ENCODE data around the gene ABCB9. TPM values are rescaled to one million over a fixed set of nuclear protein-coding genes. Genes with fewer than 3 reads are reported as not detected.
A peak's percentile ranks its signal among the peaks of the same experiment; 100 is the strongest.

Gene ABCB9
- total RNA-seq, 1 donor from 2014 or later = 2.9 TPM

- Histone ChIP-seq H3K4me3 (no peak overlapping the region), H3K27ac (peak overlapping the region; percentile 7), H3K27me3 (ENCODE audit: low read depth) (no peaks in the 10 kb centered on the region), H3K4me1 (peaks cover 39% of the 10 kb centered on the region), H3K36me3 (peaks cover 7% of the 10 kb centered on the region), H3K9me3 (no peaks in the 10 kb centered on the region)
- intact Hi-C loops (cut with DNase I) = no loop called here
- TF ChIP-seq CTCF (IDR thresholded peaks at IDR 0.05) = no peak
- DNase-seq (no peak), ATAC-seq (peak in 1 of 2 donors; percentile 20)
Measured at GRCh38 chr12:122961531-122962329, 4.5 kb downstream of the ABCB9 start.

- peaks cover 7% of the 10 kb centered on the region for H3K36me3 ChIP-seq
- H3K4me1 ChIP-seq = peaks cover 26% of the 10 kb centered on the region
- no peak for TF ChIP-seq CTCF (IDR thresholded peaks at IDR 0.05)
- no peak overlapping the region for H3K27ac ChIP-seq
- no peaks in the 10 kb centered on the region for H3K9me3 ChIP-seq
- no peaks in the 10 kb centered on the region for H3K27me3 ChIP-seq (ENCODE audit: low read depth)
- ATAC-seq (no peak), DNase-seq (no peak)
- no peak overlapping the region for H3K4me3 ChIP-seq
- intact Hi-C loops (cut with DNase I) = no loop called here
Measured at GRCh38 chr12:122960193-122960569, 6.1 kb downstream of the ABCB9 start.

- DNase-seq (no peak), ATAC-seq (no peak)
- TF ChIP-seq CTCF (IDR thresholded peaks at IDR 0.05) = no peak
- Histone ChIP-seq H3K4me1 (peaks cover 23% of the 10 kb centered on the region), H3K27ac (no peak overlapping the region), H3K36me3 (peaks cover 7% of the 10 kb centered on the region), H3K4me3 (no peak overlapping the region), H3K9me3 (no peaks in the 10 kb centered on the region), H3K27me3 (ENCODE audit: low read depth) (no peaks in the 10 kb centered on the region)
- intact Hi-C loops (cut with DNase I) = no loop called here
Measured at GRCh38 chr12:122959566-122960192, 6.6 kb downstream of the ABCB9 start.

- DNase-seq = no peak
- no peak overlapping the region for H3K27ac ChIP-seq
- no peak overlapping the region for H3K4me3 ChIP-seq
- no peaks in the 10 kb centered on the region for H3K27me3 ChIP-seq (ENCODE audit: low read depth)
- H3K9me3 ChIP-seq = no peaks in the 10 kb centered on the region
- peaks cover 11% of the 10 kb centered on the region for H3K4me1 ChIP-seq
- intact Hi-C loops (cut with DNase I) = no loop called here
- no peak for TF ChIP-seq CTCF (IDR thresholded peaks at IDR 0.05)
- ATAC-seq = no peak
- H3K36me3 ChIP-seq = peaks cover 7% of the 10 kb centered on the region
Measured at GRCh38 chr12:122958198-122958888, 7.9 kb downstream of the ABCB9 start.

- DNase-seq (no peak), ATAC-seq (no peak)
- no peak overlapping the region for H3K4me3 ChIP-seq
- H3K4me1 ChIP-seq = no peaks in the 10 kb centered on the region
- intact Hi-C loops (cut with DNase I) = no loop called here
- no peak overlapping the region for H3K27ac ChIP-seq
- H3K9me3 ChIP-seq = no peaks in the 10 kb centered on the region
- no peaks in the 10 kb centered on the region for H3K27me3 ChIP-seq (ENCODE audit: low read depth)
- H3K36me3 ChIP-seq = peaks cover 7% of the 10 kb centered on the region
- TF ChIP-seq CTCF (IDR thresholded peaks at IDR 0.05) = no peak
Measured at GRCh38 chr12:122956035-122956434, 10.2 kb downstream of the ABCB9 start.

All from lower lobe of right lung (tissue), 2 donors.